Midbrain (tissue), 1 donor: ENCODE results near the gene BLOC1S3.
"Not testable (repeated sequence)": the region's sequence is repeated elsewhere in the genome, so short reads cannot be mapped to it uniquely, and the experiment has no call there.

Experiments used
- DNase-seq: peaks from one replicate; lab custom pipeline; 2025; lab: John Stamatoyannopoulos, UW

BLOC1S3 gene

DNA sequence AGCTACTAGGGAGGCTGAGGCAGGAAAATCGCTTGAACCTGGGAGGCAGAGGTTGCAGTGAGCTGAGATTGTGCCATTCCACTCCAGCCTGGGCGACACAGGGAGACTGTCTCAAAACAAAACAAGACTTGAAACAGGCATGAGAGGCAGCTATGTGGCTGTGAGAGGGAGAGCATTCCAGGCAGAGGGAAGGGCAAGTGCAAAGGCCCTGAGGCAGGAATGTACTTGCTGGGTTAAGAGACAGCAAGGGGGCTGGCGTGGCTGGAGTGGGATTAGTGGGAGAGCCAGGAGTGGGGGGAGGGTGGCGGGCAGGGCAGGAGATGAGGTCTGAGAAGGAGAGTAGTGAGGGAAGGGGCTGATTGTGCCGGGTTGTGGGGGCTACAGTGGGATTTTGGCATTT, 45.3 kb downstream of the BLOC1S3 start:
- no peak for DNase-seq

DNA sequence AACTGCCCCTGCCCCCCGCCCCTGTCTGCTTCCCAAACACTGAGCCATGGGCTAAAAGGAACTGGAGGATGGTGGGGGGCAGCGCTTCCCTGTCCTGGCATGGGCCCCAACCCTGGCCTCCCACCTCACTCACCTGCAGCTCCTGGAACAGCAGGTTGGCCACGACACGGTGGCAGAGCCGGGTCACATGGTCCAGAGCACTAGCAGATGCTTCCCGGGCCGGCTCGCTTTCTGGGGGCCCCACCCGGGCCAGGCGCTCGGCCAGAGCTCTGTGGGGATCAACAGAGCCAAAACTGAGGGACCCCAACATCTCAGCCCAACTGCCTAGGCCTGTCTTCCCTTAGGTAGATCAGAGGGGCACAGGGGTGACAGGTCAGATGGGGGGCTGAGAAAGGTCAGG, 46.1 kb downstream of the BLOC1S3 start:
- DNase-seq, result no peak

DNA sequence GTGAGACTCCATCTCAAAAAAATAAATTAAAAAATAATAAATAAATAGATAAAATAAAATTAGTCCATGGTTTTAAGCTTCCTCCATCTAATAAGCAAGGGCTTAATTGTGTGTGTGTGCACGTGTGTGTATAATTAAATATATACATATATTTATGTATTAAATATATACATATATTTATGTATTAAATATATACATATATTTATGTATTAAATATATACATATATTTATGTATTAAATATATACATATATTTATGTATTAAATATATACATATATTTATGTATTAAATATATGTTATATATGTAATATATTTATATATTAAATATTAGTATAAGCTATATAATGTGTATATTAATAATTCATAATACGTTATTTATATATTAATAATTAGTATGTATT, 50.5 kb downstream of the BLOC1S3 start:
- not testable (repeated sequence) for DNase-seq
